Measurements from ENCODE around the gene PRKD1.

GRCh38 chr14:29892327-29892726 lies 35.3 kb downstream of the PRKD1 start:
- TF ChIP-seq TARDBP (IDR thresholded peaks at IDR 0.05), result no peak
- TF ChIP-seq HDGF (IDR thresholded peaks at IDR 0.05; ENCODE audit: borderline replicate concordance), result no peak
- no peak for TF ChIP-seq SUZ12 (IDR thresholded peaks at IDR 0.05)
- no peak for TF ChIP-seq ZNF384 (IDR thresholded peaks at IDR 0.05)
- no peak for TF ChIP-seq FOXK2 (IDR thresholded peaks at IDR 0.05)
- no peak for TF ChIP-seq SP1 (IDR thresholded peaks at IDR 0.05)
- TF ChIP-seq NFRKB (IDR thresholded peaks at IDR 0.05), result no peak
- TF ChIP-seq FOXM1 (IDR thresholded peaks at IDR 0.05; ENCODE audit: borderline replicate concordance), result no peak
- no peak for TF ChIP-seq BHLHE40 (IDR thresholded peaks at IDR 0.05; ENCODE audit: borderline replicate concordance)
- TF ChIP-seq ELF4 (IDR thresholded peaks at IDR 0.05), result no peak
- TF ChIP-seq CTBP1 (IDR thresholded peaks at IDR 0.05; ENCODE audit: borderline replicate concordance), result no peak
- no peak for TF ChIP-seq ARNT (IDR thresholded peaks at IDR 0.05)

All from HEK293T (cell line).